Stimulated activated CD4-positive, alpha-beta T cell treated with anti-CD3 and anti-CD28 coated beads, TNF-alpha, amount 100 ng/mL, for 1 hour (primary cell): ENCODE data around the gene GATB.
A peak's percentile ranks its signal among the peaks of the same experiment; 100 is the strongest.

Experiments
- DNase-seq, 3 donors: peaks; one replicate each; pipeline ENCODE4 v3.0.0-alpha.2; 2020; ENCODE audit warnings: low read depth in 3 of 3, low spot score in 1 of 3

Gene GATB, protein sequence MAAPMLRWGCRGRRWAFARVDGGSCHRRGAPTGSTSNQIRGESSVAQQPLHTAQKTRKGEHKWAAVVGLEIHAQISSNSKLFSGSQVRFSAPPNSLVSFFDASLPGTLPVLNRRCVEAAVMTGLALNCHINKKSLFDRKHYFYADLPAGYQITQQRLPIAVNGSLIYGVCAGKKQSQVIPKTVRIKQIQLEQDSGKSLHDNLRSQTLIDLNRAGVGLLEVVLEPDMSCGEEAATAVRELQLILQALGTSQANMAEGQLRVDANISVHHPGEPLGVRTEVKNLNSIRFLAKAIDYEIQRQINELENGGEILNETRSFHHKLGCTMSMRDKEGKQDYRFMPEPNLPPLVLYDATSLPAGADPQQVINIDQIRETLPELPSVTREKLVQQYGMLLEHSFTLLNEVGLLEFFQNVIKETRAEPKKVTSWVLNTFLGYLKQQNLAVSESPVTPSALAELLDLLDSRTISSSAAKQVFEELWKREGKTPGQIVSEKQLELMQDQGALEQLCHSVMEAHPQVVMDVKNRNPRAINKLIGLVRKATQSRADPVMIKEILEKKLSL

DNA sequence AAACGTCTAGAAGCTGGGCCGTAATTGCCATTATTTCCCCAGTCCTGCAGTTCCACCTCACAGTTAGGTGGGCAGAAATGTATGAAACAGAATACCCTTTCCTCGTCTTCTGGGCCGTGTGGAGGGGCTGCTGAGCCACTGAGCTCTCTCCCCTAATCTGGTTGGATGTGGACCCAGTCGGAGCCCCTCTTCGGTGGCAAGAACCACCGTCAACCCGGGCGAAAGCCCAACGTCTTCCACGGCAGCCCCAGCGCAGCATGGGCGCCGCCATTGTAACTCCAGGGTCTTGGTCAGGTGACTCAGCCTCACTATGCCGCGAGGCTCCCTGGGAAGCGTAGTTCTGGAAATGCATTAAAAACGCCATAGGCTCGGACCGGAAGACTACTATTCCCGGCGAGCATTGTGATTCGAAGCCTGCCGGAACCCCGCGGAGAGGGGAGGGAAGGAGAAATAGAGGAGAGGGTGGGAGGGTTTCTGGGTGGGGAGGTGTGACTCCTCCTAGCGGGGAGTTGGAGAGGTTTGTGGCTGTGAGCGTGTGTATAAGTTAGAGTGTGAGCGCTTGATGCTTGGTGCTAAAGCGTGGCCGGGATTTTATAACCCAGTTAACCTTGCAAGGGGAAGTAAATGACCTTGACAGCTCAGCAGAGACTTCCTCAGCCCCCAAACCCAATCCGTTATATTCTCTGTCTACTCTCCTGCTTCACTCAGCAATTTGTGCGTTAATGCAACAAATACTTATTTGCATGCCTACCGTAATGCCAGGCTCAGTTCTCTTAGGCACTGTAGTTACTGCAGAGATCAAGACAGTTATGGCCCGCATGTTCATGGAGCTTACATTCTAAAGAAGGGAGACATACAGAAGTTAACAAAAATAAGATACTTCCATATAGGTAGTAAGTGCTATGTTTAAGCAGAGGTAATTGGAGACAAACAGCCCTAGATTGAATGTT is at the start of gene GATB:
Gene GATB (minus strand): TSS at position 296 of the 950 bp plus-strand sequence. CDS start 25 bp downstream, at position 271.
- DNase-seq, result peak; percentile 77 to 80 (median 79)

DNA sequence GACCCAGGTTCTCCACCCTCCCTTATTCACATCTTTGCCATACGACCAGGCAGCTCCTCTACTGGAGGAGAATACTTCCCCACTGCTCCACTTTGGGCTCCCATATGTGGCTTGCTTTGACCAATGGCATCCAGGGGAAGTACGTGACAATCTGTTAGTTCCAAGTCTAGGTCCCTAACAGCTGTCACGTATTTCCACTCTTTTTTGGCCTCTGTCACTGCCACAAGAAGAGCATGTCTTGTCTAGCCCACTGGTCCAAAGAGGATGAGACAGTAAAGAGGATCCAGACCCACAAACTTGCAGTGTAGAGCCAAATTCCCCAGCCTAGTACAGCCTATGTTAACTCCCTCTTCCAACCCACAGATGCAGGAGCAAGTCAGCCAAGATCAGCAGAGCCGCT is 49.7 kb upstream of the GATB start:
- no peak for DNase-seq

DNA sequence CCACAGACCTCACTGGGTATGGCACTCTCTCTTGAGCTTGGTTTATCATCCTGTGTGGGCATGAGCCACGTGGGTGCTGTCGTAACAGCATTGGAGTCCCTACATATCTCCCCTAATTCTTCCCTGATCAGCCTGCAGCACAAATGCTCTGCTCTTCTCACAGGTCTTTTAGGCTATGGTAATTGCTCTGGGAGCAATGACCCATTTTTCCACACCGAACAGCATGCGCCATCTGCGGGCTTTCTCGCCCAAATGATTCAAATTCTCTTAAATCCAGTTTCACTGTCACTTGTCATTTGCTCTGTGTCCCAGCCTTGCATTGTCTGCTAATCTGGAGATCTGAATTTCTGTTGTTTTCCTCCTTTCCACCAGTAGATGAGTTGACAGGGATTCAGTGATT is 48.9 kb upstream of the GATB start:
- no peak for DNase-seq

DNA sequence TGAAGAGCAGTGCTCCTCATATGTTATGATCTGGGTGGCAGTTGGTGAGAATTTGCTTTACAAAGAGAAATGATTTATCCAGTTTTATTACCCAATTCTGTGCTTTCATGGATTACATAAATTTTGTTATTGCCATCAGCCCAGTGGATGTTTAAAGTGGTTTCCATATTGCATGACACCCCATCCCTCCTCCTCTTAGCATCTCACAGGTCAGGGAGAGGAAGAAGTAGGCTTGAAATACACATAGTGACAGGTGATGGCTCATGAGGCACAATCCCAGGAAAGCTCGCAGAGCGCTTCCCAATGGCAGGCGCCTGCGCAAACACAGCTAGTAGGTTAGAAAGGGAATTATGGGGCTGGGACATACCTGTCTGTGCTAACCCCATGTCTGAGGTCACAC is 47.7 kb upstream of the GATB start:
- no peak for DNase-seq

DNA sequence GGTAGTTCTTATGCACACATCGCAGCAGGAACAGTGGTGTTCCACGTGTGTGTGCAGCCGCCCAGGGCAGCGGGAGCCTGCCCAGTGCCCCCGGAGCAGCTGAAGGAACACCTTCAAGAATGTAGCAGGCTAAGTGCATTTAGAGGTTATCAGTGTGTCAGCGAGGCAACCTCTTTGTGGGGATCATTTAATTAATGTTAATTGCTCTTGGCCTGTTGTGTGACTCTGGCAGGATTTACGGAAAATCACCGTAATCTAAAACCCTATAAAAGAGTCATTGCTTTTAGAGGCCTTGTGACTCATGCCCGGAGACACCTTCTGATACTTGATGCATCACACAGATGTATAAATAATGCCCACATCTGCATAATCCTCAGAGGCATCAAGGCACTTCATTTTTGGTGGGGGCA is 47.3 kb upstream of the GATB start:
- no peak for DNase-seq

DNA sequence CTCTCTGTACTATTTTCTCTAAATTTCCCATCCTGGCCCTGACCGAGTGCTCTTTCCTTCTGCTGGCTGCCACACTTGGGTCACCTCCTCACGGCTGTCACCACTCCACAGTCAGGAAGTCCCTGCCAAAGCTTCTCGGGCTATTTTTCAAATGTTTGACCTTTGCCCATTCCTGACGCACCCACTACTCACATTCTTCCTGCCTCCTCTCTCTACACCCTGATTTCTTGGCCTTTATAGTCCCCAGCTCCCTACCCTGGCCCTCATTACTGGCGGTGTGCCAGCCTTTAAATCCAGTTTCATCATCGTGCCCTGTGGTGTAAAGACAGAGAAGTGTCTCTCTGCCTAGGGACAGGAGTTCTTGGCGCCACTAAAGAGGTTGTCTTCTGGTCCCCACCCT is 46.4 kb upstream of the GATB start:
- DNase-seq, result no peak

DNA sequence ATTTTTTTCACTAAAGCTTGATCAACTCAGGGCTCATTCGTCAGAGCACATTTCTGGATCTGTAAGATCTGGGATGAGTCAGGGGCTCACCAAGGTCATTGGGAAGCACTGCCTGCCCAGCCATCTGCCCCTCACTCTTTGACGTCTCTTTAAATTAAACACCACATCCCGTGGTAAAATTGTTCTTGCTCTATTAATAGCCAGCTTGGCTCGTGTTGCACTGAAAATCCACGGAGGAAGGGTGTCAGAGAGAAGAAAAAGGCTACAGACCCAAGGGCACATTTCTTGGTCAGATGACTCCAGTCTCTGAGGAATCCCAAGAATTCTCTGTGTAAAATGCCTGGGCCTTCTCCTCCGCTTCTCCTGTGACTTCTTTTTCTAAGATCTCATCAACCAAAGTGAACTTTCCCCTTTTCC is 45.7 kb upstream of the GATB start:
- no peak for DNase-seq

DNA sequence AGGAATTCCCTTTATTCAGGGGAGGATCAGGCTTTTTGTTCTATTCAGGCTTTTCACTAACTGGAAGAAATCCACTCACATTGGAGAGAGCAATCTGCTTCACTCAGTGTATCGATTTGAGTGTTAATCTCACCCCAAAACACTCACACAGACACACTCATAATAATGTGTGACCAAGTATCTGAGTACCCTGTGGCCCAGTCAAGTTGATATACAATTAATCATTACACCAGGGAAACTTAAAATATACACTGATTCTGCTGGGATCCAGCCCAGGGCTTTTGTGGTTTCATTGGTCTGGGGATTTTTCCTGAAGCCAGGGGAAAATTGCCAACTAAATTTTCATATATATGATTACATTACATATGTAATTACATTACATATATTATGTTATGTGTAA is 44.0 kb upstream of the GATB start:
- no peak for DNase-seq

DNA sequence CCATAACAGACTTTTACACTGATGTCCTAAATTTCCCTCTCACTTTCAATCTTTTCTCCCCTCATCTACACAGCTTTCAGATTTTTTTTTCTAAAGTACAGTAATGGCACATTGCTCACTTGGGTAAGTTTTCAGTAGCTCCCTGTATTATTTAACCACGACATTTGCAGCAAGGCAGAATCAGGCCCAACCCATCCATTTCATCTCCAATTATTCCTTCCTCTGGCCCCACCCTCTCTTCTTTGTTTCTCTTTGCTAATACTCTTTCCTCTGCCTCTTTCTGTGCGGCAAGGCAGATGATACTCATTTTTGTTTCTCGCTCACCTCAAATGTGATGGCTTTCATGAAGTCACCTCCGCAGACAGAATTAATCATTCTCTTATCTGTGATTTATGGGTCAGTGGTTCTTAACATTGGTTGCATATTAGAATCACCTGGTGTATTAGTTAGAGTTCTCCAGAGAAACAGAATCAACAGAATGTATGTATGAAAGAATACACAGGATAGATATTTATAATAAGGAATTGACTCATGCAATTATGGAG is 43.4 kb upstream of the GATB start:
- DNase-seq, result no peak

DNA sequence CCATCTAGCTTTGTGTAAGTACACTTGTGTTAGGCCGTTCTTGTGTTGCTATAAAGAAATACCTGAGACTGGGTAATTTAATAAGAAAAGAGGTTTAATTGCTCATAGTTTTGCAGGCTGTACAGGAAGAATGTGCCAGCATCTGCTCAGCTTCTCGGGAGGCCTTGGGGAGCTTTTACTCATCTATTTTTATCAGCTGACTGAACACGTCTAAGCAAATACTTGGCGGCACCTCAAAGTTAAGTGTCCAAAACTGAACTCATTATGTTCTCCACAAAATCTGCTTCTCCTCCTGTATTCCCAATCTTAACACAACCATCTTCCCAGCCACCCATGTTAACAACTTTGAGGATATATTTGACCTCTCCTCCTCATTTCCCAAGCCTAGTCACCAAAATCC is 42.4 kb upstream of the GATB start:
- no peak for DNase-seq

DNA sequence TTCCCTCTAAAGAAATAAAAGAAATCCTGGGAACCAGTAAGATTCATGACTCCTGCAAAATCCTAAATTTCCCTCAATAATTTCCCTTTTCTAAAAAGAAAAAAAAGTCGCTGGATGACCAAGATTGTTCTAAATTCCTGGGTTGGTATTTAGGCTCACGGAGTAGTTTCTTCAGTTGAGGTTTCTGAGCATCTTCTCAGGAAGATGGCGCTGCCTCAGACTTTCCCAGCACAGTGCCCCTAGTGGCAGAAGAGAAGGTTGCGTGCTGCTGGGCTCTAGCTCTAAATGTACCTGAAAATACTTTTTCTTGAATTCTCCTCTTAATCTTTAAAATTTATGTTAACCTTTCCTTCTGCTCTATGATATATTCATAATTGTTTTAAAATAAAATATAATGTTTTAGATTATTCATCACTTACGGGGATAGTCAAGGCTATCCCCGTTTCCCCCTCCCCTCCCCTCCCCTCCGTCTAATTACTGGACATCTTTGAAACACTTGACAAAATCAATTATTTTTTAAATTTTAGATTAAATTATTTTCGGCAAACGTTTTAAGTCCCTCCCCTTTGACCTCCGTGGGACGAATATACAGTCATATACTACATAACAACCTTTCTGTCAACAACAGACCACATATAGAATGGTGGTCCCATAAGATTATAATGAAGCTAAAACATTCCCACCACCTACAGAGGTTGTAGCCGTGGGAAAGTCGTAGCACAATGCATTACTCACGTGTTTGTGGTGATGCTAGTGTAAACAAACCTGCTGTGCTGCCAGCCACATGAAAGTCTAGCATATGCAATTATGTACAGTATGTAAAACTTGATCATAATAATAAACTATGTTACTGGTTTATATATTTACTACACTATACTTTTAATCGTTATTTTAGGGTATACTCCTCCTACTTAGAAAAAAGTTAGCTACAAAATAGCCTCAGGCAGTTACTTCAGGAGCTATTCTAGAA is 41.0 kb upstream of the GATB start:
- peak; percentile 1 to 50 (median 29) for DNase-seq

DNA sequence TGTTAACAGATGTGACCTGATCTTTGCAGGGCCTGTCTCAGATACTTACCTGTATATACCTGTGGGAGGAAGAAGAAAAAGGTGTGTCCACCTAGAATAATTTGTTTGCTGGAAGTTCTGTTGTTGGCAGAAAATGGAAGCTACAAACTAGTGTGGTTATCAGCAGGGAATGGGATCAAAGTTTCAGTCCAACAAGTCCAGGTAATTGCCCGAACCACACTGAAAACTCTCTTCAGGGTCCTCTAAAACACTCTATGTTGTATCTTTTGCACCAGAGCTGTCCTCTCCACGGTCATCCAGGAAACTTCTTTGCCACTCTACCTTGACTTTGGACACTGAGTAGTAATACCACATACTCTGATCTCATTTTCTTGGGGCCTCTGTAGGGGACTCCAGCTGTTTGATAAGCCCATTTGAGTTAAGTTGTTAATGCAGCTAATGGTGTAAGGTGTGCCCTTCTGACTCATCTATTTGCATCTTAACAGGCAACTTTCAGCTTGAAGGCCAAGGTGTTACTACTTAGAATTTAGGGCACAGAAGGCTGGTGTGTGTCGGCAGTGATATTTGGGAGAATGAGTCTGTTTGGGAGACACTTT is 38.7 kb upstream of the GATB start:
- no peak for DNase-seq

DNA sequence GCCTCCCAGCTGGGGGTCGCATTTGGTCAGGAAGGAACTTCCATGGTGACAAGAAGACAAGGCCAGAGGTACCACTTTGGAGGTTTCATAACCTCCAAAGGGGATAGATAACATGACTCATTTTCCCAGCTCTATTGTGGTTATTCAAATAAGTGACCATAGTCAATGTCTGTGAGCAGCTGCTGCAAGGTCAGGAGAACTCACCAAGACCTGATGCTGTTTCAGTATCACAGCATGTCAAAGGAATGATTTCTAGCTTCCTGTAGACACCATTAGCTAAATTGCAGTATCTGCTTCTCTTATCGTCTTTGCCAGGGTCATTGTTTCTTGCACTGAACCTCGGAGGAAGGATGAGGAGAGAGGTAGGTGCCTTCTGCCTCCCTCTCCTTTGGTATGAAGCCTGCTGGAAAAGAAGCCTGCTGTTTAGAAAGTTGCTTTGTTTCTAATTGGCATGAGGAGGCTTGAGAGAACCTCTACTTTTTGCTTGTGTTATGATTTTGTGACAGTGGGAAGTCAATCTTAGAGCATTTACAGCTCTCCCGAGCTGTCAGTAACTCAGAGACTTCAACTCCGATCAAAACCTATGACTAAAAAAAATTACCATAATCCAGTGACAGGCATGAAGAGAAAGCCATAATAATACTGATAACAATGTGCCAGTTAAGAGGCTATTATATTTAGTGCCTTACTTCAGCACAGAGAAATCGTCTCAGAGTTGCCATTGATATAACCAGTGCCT is 38.0 kb upstream of the GATB start:
- DNase-seq, result no peak

DNA sequence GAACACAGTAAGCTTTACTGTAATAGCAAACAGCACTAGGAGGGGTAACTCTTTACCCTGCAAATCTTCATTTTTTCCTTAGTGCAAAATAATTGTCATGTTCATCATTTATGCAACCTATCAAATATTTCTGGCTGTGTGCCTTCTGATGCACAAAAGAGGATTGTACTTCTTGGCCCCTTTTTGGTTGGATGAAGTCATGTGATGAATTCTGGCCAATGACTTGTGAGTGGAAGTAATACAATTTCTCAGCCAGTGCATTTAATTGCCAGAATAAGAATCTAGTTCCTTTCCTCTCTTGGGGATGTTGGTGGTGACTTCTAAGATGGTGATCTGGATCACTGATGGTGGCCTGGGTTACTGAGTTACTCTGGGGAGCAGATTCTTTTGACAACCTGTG is 37.0 kb upstream of the GATB start:
- no peak for DNase-seq

DNA sequence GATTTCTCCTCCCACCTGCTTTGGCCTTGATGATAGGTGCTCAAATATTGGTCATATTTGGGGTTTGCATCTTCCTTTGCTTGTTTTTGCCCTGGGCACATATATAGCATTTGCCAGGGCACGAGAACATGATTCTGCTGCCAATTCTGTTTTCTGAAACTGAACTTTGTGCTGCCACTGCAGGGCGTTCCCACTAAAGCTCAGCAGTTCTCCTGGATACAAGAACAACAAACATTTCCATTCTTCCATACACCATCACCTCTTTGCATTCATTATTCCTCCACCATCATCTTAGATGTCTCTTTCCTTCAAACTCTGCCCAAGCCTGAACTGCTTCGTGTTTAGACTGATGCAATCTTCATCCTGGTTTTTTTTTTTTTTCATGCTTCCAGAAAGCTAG is 36.3 kb upstream of the GATB start:
- DNase-seq, result no peak

DNA sequence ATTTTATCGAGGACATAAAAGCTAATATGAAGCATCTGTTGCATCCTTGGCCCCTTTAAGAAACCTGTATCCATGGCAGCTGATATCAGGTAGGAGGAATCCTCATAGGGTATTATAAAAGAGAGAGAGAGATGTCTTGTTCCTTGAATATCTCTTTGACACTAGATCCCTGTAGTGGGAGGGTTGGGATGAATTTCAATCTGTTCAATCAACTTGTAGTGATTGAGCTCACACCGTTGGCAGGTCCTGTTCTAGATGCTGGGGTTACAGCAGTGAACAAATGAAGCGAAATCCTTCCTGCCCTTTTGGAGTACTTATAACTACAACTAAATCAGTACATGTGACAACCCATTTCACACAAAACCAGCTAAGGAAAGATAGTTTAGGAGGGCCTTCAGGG is 35.3 kb upstream of the GATB start:
- no peak for DNase-seq

DNA sequence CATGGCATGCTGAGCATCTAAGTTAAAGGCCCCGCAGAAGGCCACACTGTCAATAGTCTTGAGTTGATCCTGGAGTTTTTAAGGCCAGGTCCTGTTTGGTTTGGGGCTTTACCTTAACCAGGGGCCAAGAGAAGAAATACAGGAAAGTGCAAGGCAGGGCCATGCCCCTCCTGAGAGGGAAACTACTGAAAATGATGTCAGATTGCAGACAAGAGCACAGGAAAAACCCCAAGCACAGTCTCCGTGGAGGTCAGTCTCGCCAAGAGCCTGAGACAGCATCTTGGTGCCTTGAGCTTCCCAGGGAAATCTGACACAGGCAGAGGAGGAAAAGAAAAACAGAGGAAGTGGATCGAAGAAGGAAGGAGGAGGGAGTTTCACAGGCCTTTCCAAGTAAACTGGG is 32.2 kb upstream of the GATB start:
- no peak for DNase-seq

DNA sequence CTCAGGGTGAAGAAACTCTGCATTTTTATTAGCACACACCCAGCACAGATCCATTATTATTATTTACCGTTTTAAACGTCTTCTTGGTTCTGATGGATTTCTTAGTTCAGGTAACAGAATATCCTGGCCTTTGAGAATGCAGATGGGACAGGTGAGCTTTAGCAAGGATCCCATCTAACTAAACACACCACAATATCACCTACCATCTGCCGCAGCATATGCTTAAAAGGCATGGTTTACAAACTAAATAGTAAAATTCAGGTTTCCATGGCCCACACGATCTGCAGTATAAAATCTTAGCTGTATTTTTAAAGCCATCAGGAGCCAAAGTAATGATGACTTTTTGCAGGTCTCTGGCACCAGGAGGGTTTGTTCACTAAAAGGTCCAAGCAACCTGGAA is 31.7 kb upstream of the GATB start:
- DNase-seq, result no peak

DNA sequence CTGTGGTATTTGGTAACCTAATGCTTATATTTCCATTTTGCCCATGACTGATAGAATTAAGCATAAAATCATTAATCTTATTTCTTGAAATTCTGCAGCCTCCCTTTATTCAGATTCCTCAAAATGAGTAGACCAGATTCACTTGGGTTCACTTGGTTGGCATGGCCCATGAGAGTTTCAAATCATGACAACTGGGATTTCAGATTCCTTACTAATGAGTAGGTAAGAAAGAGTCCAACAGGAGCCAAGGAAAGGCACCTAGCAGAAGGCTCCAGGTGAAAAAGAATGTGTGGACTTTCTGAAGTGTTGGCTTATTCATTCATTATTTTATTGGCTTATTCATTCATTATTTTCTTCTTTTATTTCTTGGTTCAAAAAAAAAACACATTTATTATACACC is 27.2 kb upstream of the GATB start:
- no peak for DNase-seq
